Measurements from ENCODE around the gene PNKD.

The PNKD gene

GRCh38 chr2:218238887-218239286 is 31.4 kb upstream of the PNKD start:
- TF ChIP-seq CTCF (conservative IDR thresholded peaks at IDR 0.05; ENCODE audit: control insufficient read depth, insufficient read depth, low read depth, low read length), result no peak
- no peak overlapping the region for H3K4me3 ChIP-seq (ENCODE audit: control insufficient read depth, low read depth, low read length)
- DNase-seq (ENCODE audit: low read depth), result no peak

GRCh38 chr2:218244204-218244603 is 26.1 kb upstream of the PNKD start:
- no peak for TF ChIP-seq CTCF (conservative IDR thresholded peaks at IDR 0.05; ENCODE audit: control insufficient read depth, insufficient read depth, low read depth, low read length)
- no peak overlapping the region for H3K4me3 ChIP-seq (ENCODE audit: control insufficient read depth, low read depth, low read length)
- no peak for DNase-seq (ENCODE audit: low read depth)

GRCh38 chr2:218244665-218245064 is 25.7 kb upstream of the PNKD start:
- no peak for DNase-seq (ENCODE audit: low read depth)
- no peak for TF ChIP-seq CTCF (conservative IDR thresholded peaks at IDR 0.05; ENCODE audit: control insufficient read depth, insufficient read depth, low read depth, low read length)

GRCh38 chr2:218245214-218245613 is 25.1 kb upstream of the PNKD start:
- no peak for DNase-seq (ENCODE audit: low read depth)
- H3K4me3 ChIP-seq (ENCODE audit: control insufficient read depth, low read depth, low read length), result no peak overlapping the region
- no peak for TF ChIP-seq CTCF (conservative IDR thresholded peaks at IDR 0.05; ENCODE audit: control insufficient read depth, insufficient read depth, low read depth, low read length)

More at GRCh38 chr2:218244665-218245064, 25.7 kb upstream of the PNKD start:
- no peak overlapping the region for H3K4me3 ChIP-seq (ENCODE audit: control insufficient read depth, low read depth, low read length)

DNA sequence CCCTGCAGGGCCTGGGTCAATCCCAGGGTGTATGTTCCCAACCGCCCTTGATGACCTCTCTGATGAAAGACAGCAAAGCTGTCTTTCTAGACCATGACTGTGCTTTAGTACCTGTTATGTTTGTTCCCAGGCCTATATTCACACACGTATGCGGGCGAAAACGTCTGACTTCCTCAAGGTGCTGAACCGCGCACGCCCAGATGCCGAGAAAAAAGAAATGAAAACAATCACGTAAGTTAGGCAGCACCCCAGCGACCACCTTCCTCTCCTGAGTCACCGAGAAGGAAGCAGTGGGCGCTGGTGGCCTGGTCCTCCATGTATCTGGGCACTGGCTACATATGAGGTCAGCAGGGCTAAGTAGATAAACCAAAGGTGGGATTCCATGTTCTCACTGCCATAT is 20.6 kb upstream of the PNKD start:
- TF ChIP-seq CTCF (conservative IDR thresholded peaks at IDR 0.05; ENCODE audit: control insufficient read depth, insufficient read depth, low read depth, low read length), result no peak
- DNase-seq (ENCODE audit: low read depth), result no peak
- no peak overlapping the region for H3K4me3 ChIP-seq (ENCODE audit: control insufficient read depth, low read depth, low read length)

GRCh38 chr2:218252509-218253231 is 17.6 kb upstream of the PNKD start:
- peak; percentile 73 for DNase-seq (ENCODE audit: low read depth)
- no peak for TF ChIP-seq CTCF (conservative IDR thresholded peaks at IDR 0.05; ENCODE audit: control insufficient read depth, insufficient read depth, low read depth, low read length)
- H3K4me3 ChIP-seq (ENCODE audit: control insufficient read depth, low read depth, low read length), result no peak overlapping the region
